GM11168 (cell line): ENCODE data around the gene UBA5.

Experiments used
- in situ Hi-C: fragments of 300-500 bp; cut with MboI; formaldehyde crosslinking; loops from one replicate; pipeline ENCODE4 v1.12.0; 2022; ENCODE audit warnings: low sequenced_read_pairs; ENCODE audit not compliant: unreplicated experiment

UBA5 gene

GRCh38 chr3:132652640-132653270 lies 7.4 kb upstream of the UBA5 start:
- in situ Hi-C loops, result no loop called here

- in situ Hi-C loops, result no loop called here
Observed at GRCh38 chr3:132654190-132654589, 5.9 kb upstream of the UBA5 start.

GRCh38 chr3:132654721-132655120 lies 5.4 kb upstream of the UBA5 start:
- in situ Hi-C loops, result no loop called here

- in situ Hi-C loops, result no loop called here
Observed at GRCh38 chr3:132655471-132655870, 4.7 kb upstream of the UBA5 start.

- in situ Hi-C loops, result no loop called here
Observed at GRCh38 chr3:132657869-132658747, 2.0 kb upstream of the UBA5 start.

GRCh38 chr3:132659000-132659364 lies 1.1 kb upstream of the UBA5 start:
- in situ Hi-C loops, result no loop called here

GRCh38 chr3:132659365-132660051 lies 621 bp upstream of the UBA5 start, which contains the start of gene ACAD11:
Gene ACAD11 (minus strand): TSS chr3:132659809. CDS start chr3:132659751, 58 bp downstream.
- in situ Hi-C loops, result no loop called here

GRCh38 chr3:132660811-132661070 lies 612 bp downstream of the UBA5 start:
- in situ Hi-C loops, result no loop called here

GRCh38 chr3:132661101-132661500 lies 972 bp downstream of the UBA5 start:
- in situ Hi-C loops, result no loop called here

- in situ Hi-C loops, result no loop called here
Observed at GRCh38 chr3:132662212-132662611, 2.1 kb downstream of the UBA5 start.

- in situ Hi-C loops, result no loop called here
Observed at GRCh38 chr3:132665230-132665745, 5.2 kb downstream of the UBA5 start.

GRCh38 chr3:132669256-132669777 lies 9.2 kb downstream of the UBA5 start:
- in situ Hi-C loops, result no loop called here

- in situ Hi-C loops, result no loop called here
Observed at GRCh38 chr3:132675408-132675807, 15.3 kb downstream of the UBA5 start.

- in situ Hi-C loops, result no loop called here
Observed at GRCh38 chr3:132679911-132680310, 19.8 kb downstream of the UBA5 start.

GRCh38 chr3:132681421-132681820 lies 21.3 kb downstream of the UBA5 start:
- in situ Hi-C loops, result no loop called here

GRCh38 chr3:132682201-132682600 lies 22.1 kb downstream of the UBA5 start:
- in situ Hi-C loops, result no loop called here

GRCh38 chr3:132690040-132690439 lies 29.9 kb downstream of the UBA5 start:
- in situ Hi-C loops, result no loop called here

GRCh38 chr3:132694991-132695390 lies 34.9 kb downstream of the UBA5 start:
- in situ Hi-C loops, result no loop called here

- in situ Hi-C loops, result no loop called here
Observed at GRCh38 chr3:132695422-132695821, 35.3 kb downstream of the UBA5 start.

GRCh38 chr3:132703733-132704132 lies 43.6 kb downstream of the UBA5 start:
- in situ Hi-C loops, result no loop called here

GRCh38 chr3:132709761-132710160 lies 49.6 kb downstream of the UBA5 start:
- in situ Hi-C loops, result no loop called here
